HG02970 (cell line): Measurements from ENCODE around the gene SLC16A5.
A peak's percentile ranks its signal among the peaks of the same experiment; 100 is the strongest.
"Not testable (repeated sequence)": the region's sequence is repeated elsewhere in the genome, so short reads cannot be mapped to it uniquely, and the experiment has no call there.

ENCODE experiments used
- ATAC-seq: cut with Tn5 transposase; IDR thresholded peaks from one replicate; pipeline ENCODE4 v1.9.1; 2021; ENCODE audit warnings: mild to moderate bottlenecking, moderate library complexity, moderate number of reproducible peaks; ENCODE audit not compliant: unreplicated experiment, low FRiP score

Gene SLC16A5

GRCh38 chr17:75064040-75064439, 23.7 kb upstream of the SLC16A5 start:
- ATAC-seq: no peak

DNA sequence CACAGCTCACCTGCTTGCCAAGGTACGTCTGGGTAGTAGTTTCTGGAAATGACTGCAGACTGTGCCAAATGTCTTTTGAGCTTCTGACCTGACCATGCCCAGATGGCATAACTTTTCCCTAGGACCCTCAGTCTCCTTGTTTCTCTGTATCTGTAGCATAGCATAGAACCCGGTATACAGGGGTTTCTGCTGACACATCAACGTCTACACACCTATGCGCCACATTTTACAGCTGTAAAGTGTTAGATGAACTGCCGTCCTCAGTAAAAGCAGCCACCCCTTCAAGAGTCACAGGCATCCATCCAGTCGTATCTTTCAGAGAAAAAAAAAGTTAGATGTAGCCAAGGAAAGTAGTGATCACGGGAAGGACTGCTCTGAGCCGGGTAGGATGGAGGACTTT, 23.3 kb upstream of the SLC16A5 start:
- no peak for ATAC-seq

DNA sequence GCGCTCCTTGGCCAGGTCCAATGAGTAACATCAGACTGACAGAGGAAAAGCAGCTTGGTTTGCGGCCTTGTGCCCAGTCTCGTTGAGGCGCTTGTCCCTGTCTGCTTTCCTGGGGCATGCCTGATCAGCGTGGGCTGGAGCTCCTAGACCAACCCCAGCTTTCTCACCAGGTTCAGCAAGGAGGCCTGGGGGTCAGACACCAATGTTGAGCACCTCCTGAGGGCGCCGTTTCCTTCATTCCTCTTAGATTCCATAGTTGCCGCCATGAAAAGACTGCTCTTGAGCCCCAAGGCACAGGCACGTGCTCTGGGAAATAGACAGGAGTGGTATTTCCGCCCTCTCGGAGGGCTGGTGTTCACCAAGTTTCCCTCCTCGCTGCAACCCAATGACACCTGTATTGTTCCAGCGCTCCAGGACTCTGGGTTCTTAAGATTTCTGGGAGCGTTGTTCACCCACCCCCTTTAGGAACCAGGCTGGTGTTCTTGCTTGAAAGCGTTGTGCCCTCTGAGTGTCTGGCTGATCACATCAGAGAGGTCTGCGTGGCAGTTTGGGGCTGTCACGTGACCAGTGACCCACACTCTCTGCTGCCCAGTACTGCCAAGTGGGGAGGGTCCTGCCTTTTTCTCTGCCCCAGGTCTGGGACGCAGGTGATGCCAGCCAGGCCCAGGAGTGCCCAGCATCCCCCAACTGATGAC, 22.7 kb upstream of the SLC16A5 start:
- no peak for ATAC-seq

DNA sequence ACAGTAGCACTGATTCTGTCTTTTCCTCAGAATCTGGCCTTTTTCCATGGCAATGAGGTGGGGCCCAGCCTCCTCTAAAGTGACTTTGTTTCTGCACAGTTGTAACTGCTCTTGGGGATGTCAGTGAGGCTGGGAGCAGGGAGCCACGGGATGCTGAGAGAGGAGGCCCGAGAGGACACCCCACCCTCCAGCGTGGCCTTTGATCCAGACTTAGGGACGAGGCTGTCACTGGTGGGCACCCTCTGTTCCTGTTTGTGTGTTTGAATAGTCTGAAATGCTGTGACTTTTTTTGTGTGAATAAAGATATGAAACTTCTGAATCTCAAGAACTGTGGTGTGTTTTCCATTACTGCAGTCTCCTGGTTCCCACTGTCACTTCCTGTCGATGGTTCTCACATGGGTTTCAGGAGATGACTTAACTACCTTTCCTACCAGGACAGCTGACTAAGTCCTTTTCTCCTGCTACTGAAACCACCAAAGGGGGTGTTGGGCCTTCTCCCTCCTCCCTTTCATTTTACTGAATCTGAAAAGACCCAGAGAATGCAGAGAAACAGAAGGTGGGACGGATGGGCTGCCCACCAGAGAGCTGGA, 22.1 kb upstream of the SLC16A5 start:
- no peak for ATAC-seq

- ATAC-seq: no peak
Observed at GRCh38 chr17:75067856-75068255, 19.9 kb upstream of the SLC16A5 start.

DNA sequence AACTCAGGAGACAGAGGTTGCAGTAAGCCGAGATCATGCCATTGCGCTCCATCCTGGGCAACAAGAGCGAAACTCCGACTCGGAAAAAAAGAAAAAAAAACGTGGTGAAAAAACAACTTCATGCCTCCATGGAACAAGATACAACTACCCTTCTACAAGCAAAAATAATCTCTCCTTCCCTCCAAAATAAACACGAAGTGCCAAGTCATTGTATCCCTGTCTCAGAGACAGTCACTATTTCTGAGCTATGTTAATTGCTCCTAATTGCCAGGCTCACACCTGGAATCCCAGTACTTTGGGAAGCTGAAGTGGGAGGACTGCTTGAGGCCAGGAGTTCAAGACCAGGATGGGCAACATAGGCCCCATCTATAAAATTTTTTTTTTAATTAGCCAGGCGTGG, 19.0 kb upstream of the SLC16A5 start:
- no peak for ATAC-seq

DNA sequence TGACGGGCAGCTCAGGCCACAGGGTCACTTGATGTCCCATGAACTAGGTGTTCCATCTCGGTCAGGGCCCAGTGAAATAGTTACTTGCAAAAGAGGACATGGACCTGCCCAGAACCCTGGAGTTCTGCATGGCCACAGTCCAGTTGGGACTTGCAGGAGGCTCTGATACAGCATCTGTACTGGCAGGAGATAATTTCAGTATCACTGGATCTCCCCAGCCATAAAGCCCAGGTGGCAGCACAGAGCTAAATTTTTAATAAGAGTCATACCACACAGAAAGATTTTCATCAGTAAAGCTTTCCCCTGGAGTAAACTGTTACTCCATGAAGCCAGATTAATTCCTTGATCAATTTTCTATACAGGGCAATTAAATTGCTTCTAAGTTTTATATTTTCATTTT, 18.0 kb upstream of the SLC16A5 start:
- ATAC-seq: no peak

- not testable (repeated sequence) for ATAC-seq
Observed at GRCh38 chr17:75071478-75072271, 16.1 kb upstream of the SLC16A5 start.

GRCh38 chr17:75072909-75073308, 14.8 kb upstream of the SLC16A5 start:
- not testable (repeated sequence) for ATAC-seq

DNA sequence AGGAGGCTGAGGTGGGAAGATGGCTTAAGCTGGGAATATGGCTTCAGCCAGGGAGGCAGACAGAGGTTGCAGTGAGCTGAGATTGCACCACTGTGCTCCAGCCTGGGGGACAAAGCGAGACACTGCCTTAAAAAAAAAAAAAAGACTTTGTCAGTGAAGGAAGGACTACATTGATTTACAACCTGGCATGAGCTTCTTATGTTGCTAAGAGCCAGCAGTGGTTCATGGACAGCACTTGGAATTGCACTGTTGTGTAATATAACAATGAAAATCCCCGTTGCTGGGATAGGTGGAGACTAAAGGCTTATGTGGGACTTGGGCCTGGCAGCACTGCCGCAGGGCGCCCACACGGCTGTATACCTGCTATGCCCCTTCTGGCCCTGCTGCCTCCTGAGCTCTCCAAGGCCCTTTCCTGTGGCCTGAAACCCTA, 14.1 kb upstream of the SLC16A5 start:
- ATAC-seq: no peak

DNA sequence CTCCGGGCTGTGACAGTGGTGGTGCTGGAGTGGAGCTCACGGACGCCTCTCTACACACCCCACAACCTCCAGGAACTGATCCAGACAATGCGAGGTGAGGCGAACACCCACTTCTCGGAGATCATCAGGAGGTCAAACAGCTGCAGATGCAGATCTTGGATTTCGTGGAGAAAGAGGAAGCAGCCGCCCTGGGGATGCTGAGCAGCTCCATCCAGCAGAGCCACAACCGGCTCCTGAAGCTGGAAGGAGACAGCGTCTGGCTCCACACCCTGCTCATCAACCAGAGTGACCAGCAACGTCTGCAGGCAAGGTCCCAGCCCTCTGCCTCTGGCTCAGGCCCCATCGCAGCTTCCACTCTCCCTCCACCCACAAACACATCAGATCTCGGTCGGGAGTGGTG, 13.2 kb upstream of the SLC16A5 start:
- no peak for ATAC-seq

GRCh38 chr17:75075597-75076336, 12.0 kb upstream of the SLC16A5 start:
- ATAC-seq: no peak

DNA sequence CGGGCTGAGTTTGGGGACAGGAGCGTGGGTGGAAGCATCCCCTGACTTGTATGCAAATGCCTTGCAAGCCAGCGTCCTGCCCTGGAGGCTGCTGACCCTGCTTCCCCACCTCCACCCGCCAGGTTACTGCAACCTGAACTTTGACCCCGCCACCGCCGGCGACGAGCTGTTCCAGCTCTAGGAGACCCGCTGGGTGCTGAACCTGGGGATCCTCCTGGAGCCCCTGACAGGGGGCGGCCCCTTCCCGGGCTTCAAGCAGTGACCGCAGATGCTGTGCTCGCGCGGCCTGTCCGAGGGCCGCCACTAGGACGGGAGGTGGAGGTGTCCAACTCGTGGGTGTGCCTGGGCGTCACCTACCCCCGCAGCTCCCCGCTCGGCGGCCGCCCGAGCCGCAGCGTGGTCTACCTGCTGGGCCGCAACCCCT, 10.7 kb upstream of the SLC16A5 start:
- no peak for ATAC-seq

GRCh38 chr17:75077496-75078283, 10.1 kb upstream of the SLC16A5 start:
- peak; percentile 35 for ATAC-seq

DNA sequence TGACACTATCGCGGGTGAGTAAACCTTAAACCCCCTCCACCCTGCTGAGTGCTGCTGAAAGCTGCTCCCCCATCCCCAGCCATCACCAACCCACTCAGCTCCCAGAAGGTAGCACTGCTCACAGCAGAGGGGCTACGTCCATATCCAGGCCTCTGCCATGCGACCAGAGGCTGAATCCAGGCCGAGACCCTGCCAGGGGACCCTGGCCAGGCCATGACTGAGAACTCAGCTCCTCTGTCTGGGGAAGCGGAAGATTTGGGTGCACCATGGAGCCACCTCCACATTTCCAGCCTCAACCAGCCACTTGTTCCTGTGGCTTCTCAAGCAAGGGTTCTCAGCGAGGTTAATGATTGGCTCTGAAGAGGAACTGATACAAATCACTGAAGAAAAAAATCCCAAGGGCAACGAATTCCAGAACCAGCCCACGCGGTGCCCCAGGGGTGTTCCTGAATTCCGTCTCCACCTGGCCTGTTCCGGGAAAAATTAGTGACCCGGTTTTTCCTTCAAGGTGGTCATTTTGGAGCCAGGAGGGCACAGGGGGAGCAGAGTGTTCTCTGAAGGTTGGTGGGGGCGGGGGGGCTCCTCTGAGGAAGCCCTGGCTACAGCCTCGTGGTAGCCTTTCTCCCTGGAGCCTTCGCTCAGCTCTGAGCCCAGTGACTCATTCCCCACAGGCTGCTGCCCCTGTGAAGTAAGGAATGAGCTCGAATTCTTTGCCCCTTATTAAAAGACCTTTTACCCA, 9.3 kb upstream of the SLC16A5 start:
- no peak for ATAC-seq

DNA sequence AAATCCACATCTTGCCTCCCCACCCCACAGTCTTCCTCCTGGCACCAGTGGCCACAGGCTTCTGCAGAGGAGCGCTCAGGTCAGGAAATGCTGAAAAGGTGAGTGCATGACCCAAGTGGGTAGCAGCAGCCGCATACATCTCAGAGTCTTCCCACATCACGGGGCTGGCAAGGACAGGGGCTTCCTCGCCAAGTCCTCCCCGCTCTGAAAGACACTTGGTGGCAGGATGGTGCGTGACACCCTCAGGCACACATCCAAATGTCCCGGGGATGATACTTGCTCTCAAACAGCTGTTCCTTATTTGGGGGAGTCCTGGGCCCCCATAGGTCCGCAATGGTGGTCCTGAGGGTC, 8.8 kb upstream of the SLC16A5 start:
- no peak for ATAC-seq

DNA sequence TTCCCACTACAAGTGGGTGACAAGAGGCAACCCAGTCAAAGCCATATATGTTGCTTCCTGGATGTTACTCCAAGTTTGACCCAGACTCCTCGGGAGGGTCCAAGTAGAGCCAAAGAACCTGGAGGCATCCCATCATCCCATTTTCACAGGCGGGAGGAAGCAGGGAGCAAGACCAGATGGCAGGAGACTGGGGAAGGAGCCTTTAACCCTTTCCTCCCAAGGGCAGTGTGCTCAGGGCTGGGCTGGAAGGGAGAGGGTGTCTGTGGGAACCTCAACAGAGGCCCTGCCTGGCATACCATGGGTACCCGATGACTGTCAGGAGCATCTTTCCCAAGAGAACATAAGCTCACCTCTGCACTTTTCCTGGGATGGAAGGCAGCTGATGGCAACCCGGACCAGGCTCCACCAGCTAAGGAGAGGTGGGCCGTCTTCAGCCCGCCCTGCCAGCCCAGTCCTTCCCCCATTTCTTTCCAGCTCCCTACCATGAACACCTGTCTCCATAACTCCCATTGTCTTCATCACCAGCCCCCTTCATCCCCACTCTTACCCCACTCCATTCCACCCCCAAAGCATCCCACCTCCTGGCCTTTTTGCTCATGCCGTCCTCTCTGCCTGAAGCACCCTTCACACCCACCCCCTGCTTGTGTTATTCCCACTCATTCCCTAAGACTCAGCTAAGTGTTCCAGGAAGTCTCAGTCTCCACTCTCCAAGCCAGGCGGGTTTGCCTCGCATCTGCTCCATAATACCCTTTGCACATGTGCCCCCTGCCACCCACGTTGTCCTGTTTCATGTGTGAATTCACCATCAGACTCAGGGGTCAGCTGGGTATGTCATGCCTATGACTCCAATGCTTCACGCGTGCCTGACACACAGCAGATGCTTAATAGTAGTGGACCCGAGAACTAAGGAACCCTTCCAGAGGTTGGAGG, 5.9 kb upstream of the SLC16A5 start:
- ATAC-seq: no peak

GRCh38 chr17:75082683-75083082, 5.1 kb upstream of the SLC16A5 start:
- no peak for ATAC-seq
